Upper lobe of right lung (tissue), 1 donor: ENCODE results near the gene LMX1A. TPM values are rescaled to one million over a fixed set of nuclear protein-coding genes. Genes with fewer than 3 reads are reported as not detected.

Experiments
- ATAC-seq: fragments of 200-7000 bp; cut with Tn5 transposase; one replicate; pipeline ENCODE4 v1.9.1; 2020; ENCODE audit warnings: mild to moderate bottlenecking, moderate library complexity
- DNase-seq: peaks from one replicate; pipeline ENCODE4 v3.0.0-alpha.2; 2020
- H3K27ac ChIP-seq: fragments of 200-600 bp; one replicate; pipeline ENCODE4 v1.8.0; 2022
- H3K27me3 ChIP-seq: fragments of 200-600 bp; one replicate; pipeline ENCODE4 v1.8.0; 2022; ENCODE audit warnings: mild to moderate bottlenecking
- H3K36me3 ChIP-seq: fragments of 200-600 bp; one replicate; pipeline ENCODE4 v1.8.0; 2022
- H3K4me1 ChIP-seq: fragments of 200-600 bp; one replicate; pipeline ENCODE4 v1.8.0; 2022
- H3K4me3 ChIP-seq: fragments of 200-600 bp; one replicate; pipeline ENCODE4 v1.8.0; 2022; ENCODE audit warnings: mild to moderate bottlenecking
- H3K9me3 ChIP-seq: fragments of 200-600 bp; one replicate; pipeline ENCODE4 v1.8.0; 2022
- intact Hi-C: fragments of 100-400 bp; cut with DNase I; formaldehyde crosslinking; loops from one replicate; pipeline ENCODE4 v1.11.0; 2022
- total RNA-seq: library from RNA; stranded (reverse); fragmentation: NEBNext Ultra II Directional; extraction: Animal tissue kit (Norgen Biotek cat#: 25700); gene quantifications from one replicate; pipeline ENCODE4 v1.2.1, GENCODE V29; 2021
- TF ChIP-seq, protein P1 (sequence below): fragments of 200-600 bp; IDR thresholded peaks from one replicate; pipeline ENCODE4 v1.8.0; 2022; ENCODE audit warnings: antibody characterized with exemption
- donor health status: DM: no; HTN: yes; CAD: no; lungs with severe emphysema.

Gene LMX1A
- total RNA-seq, 1 donor from 2014 or later = not detected

DNA sequence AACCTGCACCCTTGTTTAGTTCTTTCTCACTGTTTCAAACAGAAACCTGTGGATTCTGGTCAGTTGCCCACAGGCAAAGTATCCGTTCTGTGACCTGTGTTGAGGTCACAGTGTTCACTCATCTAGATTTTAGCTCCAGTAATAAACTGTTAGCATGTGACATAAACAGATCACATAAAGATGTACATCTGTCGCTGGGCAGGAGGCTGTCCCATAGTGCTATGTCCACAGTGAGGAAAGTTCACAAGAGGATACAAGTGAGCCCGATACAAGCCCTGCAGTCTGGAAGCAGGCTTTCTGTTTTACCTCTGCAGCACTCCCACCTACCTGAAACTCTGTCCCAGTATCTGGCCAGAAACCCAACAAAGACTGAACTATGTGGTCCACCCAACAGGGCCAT is 28.4 kb downstream of the LMX1A start:
- Histone ChIP-seq H3K36me3 (no peaks in the 10 kb centered on the region), H3K9me3 (no peaks in the 10 kb centered on the region), H3K4me1 (no peaks in the 10 kb centered on the region), H3K4me3 (no peak overlapping the region), H3K27me3 (peaks cover 6% of the 10 kb centered on the region), H3K27ac (no peak overlapping the region)
- intact Hi-C loops = no loop called here
- DNase-seq (no peak), ATAC-seq (no peak)
- TF ChIP-seq, protein P1, sequence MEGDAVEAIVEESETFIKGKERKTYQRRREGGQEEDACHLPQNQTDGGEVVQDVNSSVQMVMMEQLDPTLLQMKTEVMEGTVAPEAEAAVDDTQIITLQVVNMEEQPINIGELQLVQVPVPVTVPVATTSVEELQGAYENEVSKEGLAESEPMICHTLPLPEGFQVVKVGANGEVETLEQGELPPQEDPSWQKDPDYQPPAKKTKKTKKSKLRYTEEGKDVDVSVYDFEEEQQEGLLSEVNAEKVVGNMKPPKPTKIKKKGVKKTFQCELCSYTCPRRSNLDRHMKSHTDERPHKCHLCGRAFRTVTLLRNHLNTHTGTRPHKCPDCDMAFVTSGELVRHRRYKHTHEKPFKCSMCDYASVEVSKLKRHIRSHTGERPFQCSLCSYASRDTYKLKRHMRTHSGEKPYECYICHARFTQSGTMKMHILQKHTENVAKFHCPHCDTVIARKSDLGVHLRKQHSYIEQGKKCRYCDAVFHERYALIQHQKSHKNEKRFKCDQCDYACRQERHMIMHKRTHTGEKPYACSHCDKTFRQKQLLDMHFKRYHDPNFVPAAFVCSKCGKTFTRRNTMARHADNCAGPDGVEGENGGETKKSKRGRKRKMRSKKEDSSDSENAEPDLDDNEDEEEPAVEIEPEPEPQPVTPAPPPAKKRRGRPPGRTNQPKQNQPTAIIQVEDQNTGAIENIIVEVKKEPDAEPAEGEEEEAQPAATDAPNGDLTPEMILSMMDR = no peak

DNA sequence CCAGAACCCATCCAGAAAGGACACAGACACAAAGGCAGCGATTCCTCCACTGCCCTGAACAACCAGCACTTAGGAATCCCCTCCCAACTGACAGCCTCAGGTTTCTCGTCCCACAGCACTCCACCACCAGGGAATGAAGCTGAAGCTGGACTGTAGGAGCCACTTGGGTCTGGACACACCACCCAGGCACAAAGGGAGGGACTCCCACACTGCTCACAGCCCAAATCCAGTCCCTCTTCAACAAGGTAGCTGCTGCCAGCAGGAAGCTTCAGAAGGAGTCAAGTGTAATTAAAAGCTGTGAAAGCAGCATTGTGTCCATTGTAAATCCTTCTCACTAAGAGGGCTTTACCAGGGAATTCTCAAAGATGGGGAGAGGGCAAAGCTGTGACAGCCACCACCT is 29.0 kb downstream of the LMX1A start:
- Histone ChIP-seq H3K4me3 (no peak overlapping the region), H3K9me3 (no peaks in the 10 kb centered on the region), H3K27ac (no peak overlapping the region), H3K36me3 (no peaks in the 10 kb centered on the region), H3K27me3 (peaks cover 6% of the 10 kb centered on the region), H3K4me1 (no peaks in the 10 kb centered on the region)
- DNase-seq = no peak
- intact Hi-C loops = no loop called here
- TF ChIP-seq, protein P1 = no peak
- no peak for ATAC-seq

DNA sequence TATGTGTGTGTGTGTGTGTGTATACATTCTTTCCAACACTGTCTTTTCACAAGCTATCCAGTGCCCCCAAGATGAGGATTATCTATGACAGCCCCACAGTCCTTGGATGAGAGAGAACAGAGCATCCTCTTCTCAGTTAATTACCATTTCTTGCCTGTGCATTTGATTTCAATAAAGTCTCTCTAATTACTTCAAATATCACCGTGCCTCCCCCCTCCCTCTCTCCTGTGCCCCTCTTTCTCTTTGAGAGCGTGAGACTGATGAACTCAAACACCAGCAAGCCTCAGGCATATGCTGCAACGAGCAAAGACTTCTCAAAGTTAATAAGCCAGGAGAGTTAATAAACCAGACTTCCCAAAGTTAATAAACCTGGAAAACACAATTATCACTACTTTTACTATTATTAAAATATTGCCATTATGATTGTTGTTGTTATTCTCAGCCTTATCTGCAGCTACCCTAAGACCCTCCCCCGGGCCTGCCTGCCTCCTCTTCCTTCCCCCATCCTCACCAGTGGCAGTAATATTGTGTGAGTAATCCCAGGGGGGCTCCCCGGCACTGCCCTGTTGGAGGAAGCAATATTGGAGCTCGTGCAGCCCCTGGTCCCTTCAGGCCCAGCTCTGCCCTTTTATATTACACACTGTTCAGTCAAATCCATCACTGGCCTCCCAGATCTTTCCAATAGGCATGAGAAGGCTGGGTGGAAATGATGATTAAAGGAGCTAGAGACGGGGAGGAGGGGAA is 30.9 kb downstream of the LMX1A start:
- no peak overlapping the region for H3K27ac ChIP-seq
- H3K4me3 ChIP-seq = no peak overlapping the region
- H3K4me1 ChIP-seq = no peaks in the 10 kb centered on the region
- intact Hi-C loops = no loop called here
- H3K9me3 ChIP-seq = no peaks in the 10 kb centered on the region
- H3K36me3 ChIP-seq = no peaks in the 10 kb centered on the region
- DNase-seq = no peak
- TF ChIP-seq, protein P1 = no peak
- H3K27me3 ChIP-seq = peaks cover 6% of the 10 kb centered on the region
- no peak for ATAC-seq

DNA sequence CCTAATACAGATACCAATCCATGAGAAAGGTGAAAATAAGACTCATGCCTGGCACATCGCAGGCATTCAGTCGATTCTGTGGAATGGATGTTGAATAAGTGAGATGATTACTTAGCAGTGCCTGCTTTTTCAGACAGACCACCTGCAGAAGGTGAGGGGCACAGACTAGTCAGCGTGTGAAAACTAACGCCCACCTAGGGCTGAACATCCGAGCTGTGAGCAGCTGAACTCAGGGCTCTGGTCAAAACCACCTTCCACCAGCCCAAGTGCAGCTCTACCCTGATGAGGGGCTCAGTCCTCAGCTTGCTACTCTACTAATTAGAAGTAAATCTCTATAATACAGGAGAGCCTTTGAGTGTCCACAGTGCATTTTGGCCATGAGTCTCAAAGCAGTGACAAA is 32.5 kb downstream of the LMX1A start:
- TF ChIP-seq, protein P1 = no peak
- ATAC-seq (no peak), DNase-seq (no peak)
- Histone ChIP-seq H3K27ac (no peak overlapping the region), H3K9me3 (no peaks in the 10 kb centered on the region), H3K4me1 (no peaks in the 10 kb centered on the region), H3K4me3 (no peak overlapping the region), H3K27me3 (peaks cover 6% of the 10 kb centered on the region), H3K36me3 (no peaks in the 10 kb centered on the region)
- intact Hi-C loops = no loop called here

DNA sequence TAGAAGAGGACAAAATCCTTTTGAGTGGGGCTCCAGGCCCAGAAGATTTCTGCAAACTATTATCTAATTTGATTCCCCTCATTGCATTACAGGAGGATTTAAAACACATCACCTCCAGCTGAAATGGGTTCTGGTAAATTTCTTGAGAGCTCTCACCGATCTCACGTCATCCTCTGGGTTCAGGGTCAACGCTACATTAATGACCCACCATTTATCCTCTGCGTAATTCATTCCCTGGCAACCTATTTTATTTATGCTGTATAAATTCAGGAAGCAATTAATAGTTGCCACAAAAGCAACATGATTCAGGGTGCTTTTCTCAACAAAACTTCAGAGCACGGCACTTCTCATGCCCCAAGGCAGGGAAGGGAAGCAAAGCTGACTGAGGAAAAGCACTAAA is 38.9 kb downstream of the LMX1A start:
- H3K27ac ChIP-seq = no peak overlapping the region
- no peak overlapping the region for H3K4me3 ChIP-seq
- intact Hi-C loops = no loop called here
- H3K36me3 ChIP-seq = no peaks in the 10 kb centered on the region
- ATAC-seq (no peak), DNase-seq (no peak)
- no peaks in the 10 kb centered on the region for H3K9me3 ChIP-seq
- H3K4me1 ChIP-seq = no peaks in the 10 kb centered on the region
- TF ChIP-seq, protein P1 = no peak
- peaks cover 17% of the 10 kb centered on the region for H3K27me3 ChIP-seq
